Astrocyte (in vitro differentiated cells and primary cell): ENCODE data around the gene CPM.

Source experiments
- EZH2 ChIP-seq: IDR thresholded peaks from 2 replicates; pipeline ENCODE4 v1.6.1; 2012; ENCODE audit warnings: mild to moderate bottlenecking, low read length, inconsistent platforms; ENCODE audit not compliant: insufficient read depth
- TF ChIP-seq, protein P1 (sequence below): IDR thresholded peaks from 2 replicates; pipeline ENCODE4 v1.5.1; 2011; ENCODE audit warnings: low read depth, mild to moderate bottlenecking, inconsistent platforms, low read length, moderate library complexity; ENCODE audit not compliant: insufficient read depth

- TF ChIP-seq, protein P1, sequence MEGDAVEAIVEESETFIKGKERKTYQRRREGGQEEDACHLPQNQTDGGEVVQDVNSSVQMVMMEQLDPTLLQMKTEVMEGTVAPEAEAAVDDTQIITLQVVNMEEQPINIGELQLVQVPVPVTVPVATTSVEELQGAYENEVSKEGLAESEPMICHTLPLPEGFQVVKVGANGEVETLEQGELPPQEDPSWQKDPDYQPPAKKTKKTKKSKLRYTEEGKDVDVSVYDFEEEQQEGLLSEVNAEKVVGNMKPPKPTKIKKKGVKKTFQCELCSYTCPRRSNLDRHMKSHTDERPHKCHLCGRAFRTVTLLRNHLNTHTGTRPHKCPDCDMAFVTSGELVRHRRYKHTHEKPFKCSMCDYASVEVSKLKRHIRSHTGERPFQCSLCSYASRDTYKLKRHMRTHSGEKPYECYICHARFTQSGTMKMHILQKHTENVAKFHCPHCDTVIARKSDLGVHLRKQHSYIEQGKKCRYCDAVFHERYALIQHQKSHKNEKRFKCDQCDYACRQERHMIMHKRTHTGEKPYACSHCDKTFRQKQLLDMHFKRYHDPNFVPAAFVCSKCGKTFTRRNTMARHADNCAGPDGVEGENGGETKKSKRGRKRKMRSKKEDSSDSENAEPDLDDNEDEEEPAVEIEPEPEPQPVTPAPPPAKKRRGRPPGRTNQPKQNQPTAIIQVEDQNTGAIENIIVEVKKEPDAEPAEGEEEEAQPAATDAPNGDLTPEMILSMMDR: no peak
- no peak for TF ChIP-seq EZH2
Measured at GRCh38 chr12:68981516-68981915, 48.5 kb upstream of the CPM start.
